ENCODE measurements around the gene SH3BP5L.
"Not testable (repeated sequence)": the region's sequence is repeated elsewhere in the genome, so short reads cannot be mapped to it uniquely, and the experiment has no call there.

SH3BP5L gene

DNA sequence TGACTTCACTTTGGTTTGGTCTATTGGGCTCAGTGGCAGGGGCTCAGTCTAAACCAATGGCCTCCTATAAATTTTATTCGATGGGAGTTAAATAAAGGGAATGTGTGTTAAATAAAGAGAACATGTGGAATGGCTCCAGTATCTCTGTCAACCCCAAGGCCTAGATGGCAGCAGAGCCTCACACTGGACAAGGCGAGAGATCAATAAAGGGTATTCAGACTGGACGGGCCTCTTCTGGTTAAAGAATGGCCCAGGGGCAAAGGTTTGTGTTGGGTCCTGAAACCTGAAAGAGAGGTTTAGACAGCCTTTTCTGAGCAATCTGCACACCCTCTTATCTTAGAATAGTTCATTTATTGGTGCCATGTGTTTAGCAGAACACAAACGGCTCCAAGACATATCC is 34.7 kb downstream of the SH3BP5L start:
- Histone ChIP-seq H3K4me1 (ENCODE audit: control insufficient read depth, insufficient read depth, low read length) (no peaks in the 10 kb centered on the region), H3K36me3 (ENCODE audit: control insufficient read depth, insufficient read depth, low read length) (no peaks in the 10 kb centered on the region), H3K9ac (ENCODE audit: low read depth, low read length) (no peak overlapping the region), H3K27ac (ENCODE audit: low read depth, low read length) (no peak overlapping the region), H3K9me3 (ENCODE audit: control insufficient read depth, insufficient read depth, low read length) (peaks cover 85% of the 10 kb centered on the region), H3K27me3 (ENCODE audit: control insufficient read depth, insufficient read depth, low read length) (no peaks in the 10 kb centered on the region), H3K4me3 (ENCODE audit: low read depth, low read length) (no peak overlapping the region)

DNA sequence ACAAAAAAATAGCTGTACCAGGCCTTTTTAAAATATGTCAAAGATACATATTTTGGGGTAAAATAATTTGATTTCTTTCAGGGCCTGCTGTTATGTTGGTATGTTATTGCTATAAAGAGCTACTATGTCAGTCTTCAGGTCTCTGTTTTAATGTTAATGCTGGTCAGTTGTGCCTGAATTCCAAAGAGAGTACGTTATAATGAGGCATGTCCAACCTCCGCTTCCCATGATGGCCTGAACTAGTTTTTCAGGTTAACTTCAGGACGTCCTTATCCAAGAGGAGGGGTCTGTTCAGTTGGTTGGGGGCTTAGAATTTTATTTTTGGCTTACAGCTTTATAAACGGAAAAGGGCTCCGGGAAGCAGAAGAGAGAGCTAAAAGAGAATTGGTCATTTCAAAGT is 35.3 kb downstream of the SH3BP5L start:
- peaks cover 88% of the 10 kb centered on the region for H3K9me3 ChIP-seq (ENCODE audit: control insufficient read depth, insufficient read depth, low read length)
- no peaks in the 10 kb centered on the region for H3K4me1 ChIP-seq (ENCODE audit: control insufficient read depth, insufficient read depth, low read length)
- no peaks in the 10 kb centered on the region for H3K36me3 ChIP-seq (ENCODE audit: control insufficient read depth, insufficient read depth, low read length)
- H3K4me3 ChIP-seq (ENCODE audit: low read depth, low read length) = no peak overlapping the region
- H3K27me3 ChIP-seq (ENCODE audit: control insufficient read depth, insufficient read depth, low read length) = no peaks in the 10 kb centered on the region
- H3K27ac ChIP-seq (ENCODE audit: low read depth, low read length) = no peak overlapping the region
- H3K9ac ChIP-seq (ENCODE audit: low read depth, low read length) = no peak overlapping the region

DNA sequence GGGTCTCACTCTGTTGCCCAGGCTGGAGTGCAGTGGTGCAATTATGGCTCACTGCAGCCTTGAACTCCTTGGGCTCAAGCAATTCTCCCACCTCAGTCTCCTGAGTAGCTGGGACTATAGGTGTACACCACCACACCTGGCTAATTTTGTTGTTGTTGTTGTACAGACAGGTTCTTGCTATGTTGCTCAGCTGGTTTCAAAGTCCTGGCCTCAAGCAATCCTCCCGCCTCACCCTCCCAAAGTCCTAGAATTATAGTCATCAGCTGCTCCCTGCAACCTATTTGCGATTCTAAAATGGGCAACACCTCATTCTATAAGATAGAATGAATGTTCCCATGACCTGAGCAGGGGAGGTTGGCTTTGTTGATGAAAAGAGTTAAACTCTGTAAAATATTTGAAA is 36.4 kb downstream of the SH3BP5L start:
- not testable (repeated sequence) for H3K9ac ChIP-seq (ENCODE audit: low read depth, low read length); H3K4me3 ChIP-seq (ENCODE audit: low read depth, low read length); H3K27me3 ChIP-seq (ENCODE audit: control insufficient read depth, insufficient read depth, low read length); H3K4me1 ChIP-seq (ENCODE audit: control insufficient read depth, insufficient read depth, low read length); H3K36me3 ChIP-seq (ENCODE audit: control insufficient read depth, insufficient read depth, low read length); H3K27ac ChIP-seq (ENCODE audit: low read depth, low read length)
- peaks cover 86% of the 10 kb centered on the region for H3K9me3 ChIP-seq (ENCODE audit: control insufficient read depth, insufficient read depth, low read length)

GRCh38 chr1:248788327-248788726 is 37.4 kb downstream of the SH3BP5L start:
- no peaks in the 10 kb centered on the region for H3K36me3 ChIP-seq (ENCODE audit: control insufficient read depth, insufficient read depth, low read length)
- H3K9me3 ChIP-seq (ENCODE audit: control insufficient read depth, insufficient read depth, low read length) = peaks cover 86% of the 10 kb centered on the region
- H3K4me1 ChIP-seq (ENCODE audit: control insufficient read depth, insufficient read depth, low read length) = no peaks in the 10 kb centered on the region
- no peak overlapping the region for H3K9ac ChIP-seq (ENCODE audit: low read depth, low read length)
- H3K27ac ChIP-seq (ENCODE audit: low read depth, low read length) = no peak overlapping the region
- H3K27me3 ChIP-seq (ENCODE audit: control insufficient read depth, insufficient read depth, low read length) = no peaks in the 10 kb centered on the region
- no peak overlapping the region for H3K4me3 ChIP-seq (ENCODE audit: low read depth, low read length)

- H3K9ac ChIP-seq (ENCODE audit: low read depth, low read length) = no peak overlapping the region
- peaks cover 86% of the 10 kb centered on the region for H3K9me3 ChIP-seq (ENCODE audit: control insufficient read depth, insufficient read depth, low read length)
- H3K36me3 ChIP-seq (ENCODE audit: control insufficient read depth, insufficient read depth, low read length) = no peaks in the 10 kb centered on the region
- no peaks in the 10 kb centered on the region for H3K27me3 ChIP-seq (ENCODE audit: control insufficient read depth, insufficient read depth, low read length)
- no peak overlapping the region for H3K27ac ChIP-seq (ENCODE audit: low read depth, low read length)
- no peak overlapping the region for H3K4me3 ChIP-seq (ENCODE audit: low read depth, low read length)
- no peaks in the 10 kb centered on the region for H3K4me1 ChIP-seq (ENCODE audit: control insufficient read depth, insufficient read depth, low read length)
Measured at GRCh38 chr1:248787430-248787829, 38.3 kb downstream of the SH3BP5L start.

- Histone ChIP-seq H3K27me3 (ENCODE audit: control insufficient read depth, insufficient read depth, low read length) (no peaks in the 10 kb centered on the region), H3K9ac (ENCODE audit: low read depth, low read length) (no peak overlapping the region), H3K4me1 (ENCODE audit: control insufficient read depth, insufficient read depth, low read length) (no peaks in the 10 kb centered on the region), H3K36me3 (ENCODE audit: control insufficient read depth, insufficient read depth, low read length) (no peaks in the 10 kb centered on the region), H3K27ac (ENCODE audit: low read depth, low read length) (no peak overlapping the region), H3K4me3 (ENCODE audit: low read depth, low read length) (no peak overlapping the region), H3K9me3 (ENCODE audit: control insufficient read depth, insufficient read depth, low read length) (peaks cover 88% of the 10 kb centered on the region)
Measured at GRCh38 chr1:248786156-248786555, 39.6 kb downstream of the SH3BP5L start.

DNA sequence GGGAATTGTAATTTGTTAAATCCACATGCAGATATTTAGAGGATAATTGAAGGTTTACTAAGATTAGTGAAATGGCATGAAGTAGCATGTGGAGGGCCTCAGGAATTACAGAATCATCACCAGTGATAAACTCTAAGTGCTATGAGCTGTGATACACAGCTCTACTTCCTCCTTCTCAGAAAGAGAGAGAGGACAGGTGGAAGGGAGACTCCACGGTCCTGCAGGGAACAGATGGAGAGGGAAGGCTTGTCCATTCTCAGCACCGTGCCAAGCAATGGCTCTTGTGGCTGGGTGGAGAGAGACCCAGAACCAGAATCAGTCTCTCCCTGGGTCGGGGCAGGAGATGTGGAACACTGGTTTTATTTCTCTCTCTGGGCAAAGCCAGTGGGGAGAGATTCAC is 42.3 kb downstream of the SH3BP5L start:
- Histone ChIP-seq H3K27me3 (ENCODE audit: control insufficient read depth, insufficient read depth, low read length) (no peaks in the 10 kb centered on the region), H3K9me3 (ENCODE audit: control insufficient read depth, insufficient read depth, low read length) (peaks cover 95% of the 10 kb centered on the region), H3K36me3 (ENCODE audit: control insufficient read depth, insufficient read depth, low read length) (no peaks in the 10 kb centered on the region), H3K9ac (ENCODE audit: low read depth, low read length) (no peak overlapping the region), H3K27ac (ENCODE audit: low read depth, low read length) (no peak overlapping the region), H3K4me1 (ENCODE audit: control insufficient read depth, insufficient read depth, low read length) (no peaks in the 10 kb centered on the region), H3K4me3 (ENCODE audit: low read depth, low read length) (no peak overlapping the region)

- Histone ChIP-seq H3K9me3 (ENCODE audit: control insufficient read depth, insufficient read depth, low read length) (peaks cover 95% of the 10 kb centered on the region), H3K27me3 (ENCODE audit: control insufficient read depth, insufficient read depth, low read length) (no peaks in the 10 kb centered on the region), H3K27ac (ENCODE audit: low read depth, low read length) (no peak overlapping the region), H3K4me3 (ENCODE audit: low read depth, low read length) (no peak overlapping the region), H3K4me1 (ENCODE audit: control insufficient read depth, insufficient read depth, low read length) (no peaks in the 10 kb centered on the region), H3K36me3 (ENCODE audit: control insufficient read depth, insufficient read depth, low read length) (no peaks in the 10 kb centered on the region), H3K9ac (ENCODE audit: low read depth, low read length) (no peak overlapping the region)
Measured at GRCh38 chr1:248782416-248783141, 43.1 kb downstream of the SH3BP5L start.

GRCh38 chr1:248779350-248779749 is 46.4 kb downstream of the SH3BP5L start:
- H3K9me3 ChIP-seq (ENCODE audit: control insufficient read depth, insufficient read depth, low read length) = peaks cover 95% of the 10 kb centered on the region
- H3K9ac ChIP-seq (ENCODE audit: low read depth, low read length) = no peak overlapping the region
- no peaks in the 10 kb centered on the region for H3K36me3 ChIP-seq (ENCODE audit: control insufficient read depth, insufficient read depth, low read length)

DNA sequence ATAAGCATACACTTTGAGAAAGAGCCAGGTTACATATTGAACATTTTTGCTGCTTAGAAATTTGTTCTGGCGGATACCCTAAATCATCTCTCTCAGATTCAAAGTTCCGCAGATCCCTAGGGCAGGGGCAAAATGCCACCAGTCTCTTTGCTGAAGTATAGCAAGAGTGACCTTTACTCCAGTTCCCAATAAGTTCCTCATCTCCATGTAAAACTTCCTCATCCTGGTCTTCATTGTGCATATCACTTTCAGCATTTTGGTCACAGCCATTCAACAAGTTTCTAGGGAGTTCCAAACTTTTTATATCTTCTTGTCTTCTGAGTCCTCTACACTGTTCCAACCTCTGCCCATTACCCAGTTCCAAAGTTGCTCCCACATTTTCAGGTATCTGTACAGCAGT is 46.8 kb downstream of the SH3BP5L start:
- Histone ChIP-seq H3K27me3 (ENCODE audit: control insufficient read depth, insufficient read depth, low read length) (no peaks in the 10 kb centered on the region), H3K9ac (ENCODE audit: low read depth, low read length) (no peak overlapping the region), H3K9me3 (ENCODE audit: control insufficient read depth, insufficient read depth, low read length) (peaks cover 94% of the 10 kb centered on the region), H3K4me3 (ENCODE audit: low read depth, low read length) (no peak overlapping the region), H3K27ac (ENCODE audit: low read depth, low read length) (no peak overlapping the region), H3K36me3 (ENCODE audit: control insufficient read depth, insufficient read depth, low read length) (no peaks in the 10 kb centered on the region), H3K4me1 (ENCODE audit: control insufficient read depth, insufficient read depth, low read length) (no peaks in the 10 kb centered on the region)

More at GRCh38 chr1:248779350-248779749, 46.4 kb downstream of the SH3BP5L start:
- no peaks in the 10 kb centered on the region for H3K4me1 ChIP-seq (ENCODE audit: control insufficient read depth, insufficient read depth, low read length)
- no peaks in the 10 kb centered on the region for H3K27me3 ChIP-seq (ENCODE audit: control insufficient read depth, insufficient read depth, low read length)
- no peak overlapping the region for H3K4me3 ChIP-seq (ENCODE audit: low read depth, low read length)
- H3K27ac ChIP-seq (ENCODE audit: low read depth, low read length) = no peak overlapping the region

DNA sequence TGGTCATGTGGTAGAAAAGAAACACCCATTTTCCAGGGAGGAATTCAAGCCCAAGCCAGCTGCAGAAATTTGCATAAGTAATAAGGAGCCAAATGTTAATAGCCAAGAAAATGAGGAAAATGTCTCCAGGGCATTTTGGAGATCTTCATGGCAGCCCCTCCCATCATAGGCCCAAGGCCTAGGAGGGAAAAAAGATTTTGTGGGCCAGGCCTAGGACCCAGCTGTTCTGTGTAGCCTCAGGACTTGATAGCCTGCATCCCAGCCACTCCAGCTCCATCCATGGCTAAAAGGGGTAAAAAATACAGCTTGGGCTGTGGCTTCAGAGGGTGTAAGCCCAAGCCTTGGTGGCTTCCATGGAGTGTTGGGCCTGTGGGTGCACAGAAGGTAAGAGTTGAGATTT is 48.7 kb downstream of the SH3BP5L start:
- Histone ChIP-seq H3K36me3 (ENCODE audit: control insufficient read depth, insufficient read depth, low read length) (no peaks in the 10 kb centered on the region), H3K9me3 (ENCODE audit: control insufficient read depth, insufficient read depth, low read length) (peaks cover 92% of the 10 kb centered on the region), H3K9ac (ENCODE audit: low read depth, low read length) (no peak overlapping the region), H3K4me3 (ENCODE audit: low read depth, low read length) (no peak overlapping the region), H3K4me1 (ENCODE audit: control insufficient read depth, insufficient read depth, low read length) (no peaks in the 10 kb centered on the region), H3K27me3 (ENCODE audit: control insufficient read depth, insufficient read depth, low read length) (no peaks in the 10 kb centered on the region), H3K27ac (ENCODE audit: low read depth, low read length) (no peak overlapping the region)
